H1 (cell line): ENCODE data around the gene FMO4. TPM values are rescaled to one million over a fixed set of nuclear protein-coding genes. Genes with fewer than 3 reads are reported as not detected.

ENCODE experiments used
- CTCF ChIA-PET: fragments of 300-600 bp; sonication (Branson Sonifier 250); formaldehyde crosslinking; loops from one replicate; lab custom pipeline; 2021; ENCODE audit not compliant: partially characterized antibody; lab: Charles Lee
- POLR2A ChIA-PET: fragments of 300-600 bp; sonication (Branson Sonifier 250); formaldehyde crosslinking; loops from one replicate; lab custom pipeline; 2021; ENCODE audit warnings: inconsistent platforms; ENCODE audit not compliant: partially characterized antibody; lab: Charles Lee
- DNase-seq, 2 experiments: peaks; one replicate each; pipeline versions ENCODE4 v3.0.0 to v3.0.0-alpha.2; 2010 to 2022; ENCODE audit warnings: low spot score in 2 of 2, low read depth in 1 of 2, mixed read lengths in 1 of 2
- FAIRE-seq: peaks from 2 replicates; lab custom pipeline; 2011; peaks lifted over from hg19 to GRCh38; lab: Jason Lieb, UNC
- H2AFZ ChIP-seq: 2 replicates; pipeline ENCODE4 v1.8.1; 2012; ENCODE audit warnings: low read length, inconsistent platforms
- H2AK5ac ChIP-seq: 2 replicates; pipeline ENCODE4 v1.6.1; 2013; ENCODE audit warnings: low read depth, low read length
- H2BK120ac ChIP-seq: replicated peaks from 2 replicates; pipeline ENCODE3; 2013; ENCODE audit warnings: low read depth, low read length, inconsistent platforms
- H2BK12ac ChIP-seq: 2 replicates; pipeline ENCODE4 v1.6.1; 2013; ENCODE audit warnings: low read depth, low read length
- H2BK15ac ChIP-seq: 2 replicates; pipeline ENCODE4 v1.6.1; 2013; ENCODE audit warnings: low read length
- H2BK20ac ChIP-seq: 2 replicates; pipeline ENCODE4 v1.6.1; 2013; ENCODE audit warnings: low read length
- H2BK5ac ChIP-seq: 2 replicates; pipeline ENCODE4 v1.6.1; 2013; ENCODE audit warnings: low read depth, low read length
- H3K14ac ChIP-seq: 2 replicates; pipeline ENCODE4 v1.6.1; 2013; ENCODE audit warnings: inconsistent platforms; ENCODE audit not compliant: insufficient read length
- H3K18ac ChIP-seq: 2 replicates; pipeline ENCODE4 v1.6.1; 2013; ENCODE audit warnings: low read length; ENCODE audit errors: extremely low read depth
- H3K23ac ChIP-seq: 2 replicates; pipeline ENCODE4 v1.6.1; 2013; ENCODE audit warnings: inconsistent platforms; ENCODE audit not compliant: insufficient read length
- H3K23me2 ChIP-seq: 2 replicates; pipeline ENCODE4 v1.6.1; 2013; ENCODE audit warnings: low read depth, low read length
- H3K27ac ChIP-seq: 2 replicates; pipeline ENCODE4 v1.6.1; 2011; ENCODE audit warnings: low read depth, low read length, inconsistent platforms
- H3K27me3 ChIP-seq, 4 experiments: replicated peaks in 1 of 4; 1 replicate in 1 of 4; 2 replicates in 3 of 4; pipeline versions ENCODE4 v1.6.1 to v1.8.1; 2011 to 2013; ENCODE audit warnings: low read length in 3 of 4, mild to moderate bottlenecking in 3 of 4, inconsistent platforms in 2 of 4, mixed read lengths in 2 of 4, moderate library complexity in 1 of 4; ENCODE audit not compliant: control insufficient read depth in 3 of 4, insufficient read depth in 3 of 4; ENCODE audit errors: extremely low read depth in 1 of 4
- H3K36me3 ChIP-seq, 4 experiments: 2 replicates each; pipeline versions ENCODE4 v1.6.1 to v1.8.1; 2011 to 2013; ENCODE audit warnings: mild to moderate bottlenecking in 4 of 4, low read length in 3 of 4, moderate library complexity in 2 of 4, control low read depth in 1 of 4, inconsistent platforms in 1 of 4; ENCODE audit not compliant: insufficient read depth in 4 of 4, control insufficient read depth in 2 of 4
- H3K4ac ChIP-seq: replicated peaks from 2 replicates; pipeline ENCODE3; 2013; ENCODE audit warnings: low read length, low read depth, mixed read lengths, inconsistent platforms; ENCODE audit not compliant: insufficient read length
- H3K4me1 ChIP-seq, 4 experiments: replicated peaks in 1 of 4; 1 replicate in 1 of 4; 2 replicates in 3 of 4; pipeline versions ENCODE4 v1.6.1 to v1.8.1; 2011 to 2013; ENCODE audit warnings: low read length in 3 of 4, inconsistent platforms in 2 of 4, mixed read lengths in 1 of 4; ENCODE audit not compliant: insufficient read depth in 4 of 4, control insufficient read depth in 3 of 4
- H3K4me2 ChIP-seq, 2 experiments: 2 replicates each; pipeline versions ENCODE4 v1.6.1 to v1.8.1; 2011 to 2013; ENCODE audit warnings: low read depth in 2 of 2, low read length in 2 of 2, control low read depth in 1 of 2, inconsistent platforms in 1 of 2, mild to moderate bottlenecking in 1 of 2; ENCODE audit not compliant: insufficient read depth in 1 of 2
- H3K4me3 ChIP-seq, 4 experiments: fragments of 200-600, 300-600 bp in 1 of 4; sonication (generic), shearing (Covaris generic), sonication (Bioruptor Twin) in 1 of 4; 2 replicates each; pipeline versions ENCODE4 v1.5.1 to v1.8.1; 2011 to 2016; ENCODE audit warnings: low read length in 4 of 4, low read depth in 3 of 4, control low read depth in 2 of 4, inconsistent platforms in 2 of 4, mild to moderate bottlenecking in 2 of 4, mixed read lengths in 1 of 4, moderate library complexity in 1 of 4; ENCODE audit not compliant: insufficient read depth in 2 of 4; ENCODE audit errors: extremely low read depth in 1 of 4
- H3K56ac ChIP-seq: replicated peaks from 2 replicates; pipeline ENCODE3; 2013; ENCODE audit warnings: low read depth, mild to moderate bottlenecking, mixed read lengths, low read length, inconsistent platforms; ENCODE audit not compliant: insufficient read length
- H3K79me1 ChIP-seq: 2 replicates; pipeline ENCODE4 v1.6.1; 2013; ENCODE audit warnings: low read depth, low read length, control low read depth
- H3K79me2 ChIP-seq, 2 experiments: 2 replicates each; pipeline versions ENCODE4 v1.6.1 to v1.8.1; 2012 to 2013; ENCODE audit warnings: low read length in 2 of 2, mild to moderate bottlenecking in 2 of 2, inconsistent platforms in 1 of 2; ENCODE audit not compliant: insufficient read depth in 2 of 2, control insufficient read depth in 1 of 2
- H3K9ac ChIP-seq, 4 experiments: replicated peaks in 1 of 4; 1 replicate in 1 of 4; 2 replicates in 3 of 4; pipeline versions ENCODE4 v1.6.1 to v1.8.1; 2011 to 2013; ENCODE audit warnings: low read depth in 3 of 4, low read length in 3 of 4, control low read depth in 2 of 4, mild to moderate bottlenecking in 2 of 4, moderate library complexity in 2 of 4, inconsistent platforms in 1 of 4; ENCODE audit errors: extremely low read depth in 1 of 4
- H3K9me3 ChIP-seq, 2 experiments: 2 replicates each; pipeline versions ENCODE4 v1.6.1 to v1.8.1; 2012 to 2013; ENCODE audit warnings: mild to moderate bottlenecking in 2 of 2, moderate library complexity in 2 of 2, control low read depth in 1 of 2, inconsistent platforms in 1 of 2, low read depth in 1 of 2, low read length in 1 of 2, mixed read lengths in 1 of 2; ENCODE audit not compliant: insufficient read depth in 2 of 2
- H4K20me1 ChIP-seq, 2 experiments: replicated peaks in 1 of 2; 2 replicates each; pipeline versions ENCODE3 to v1.8.1; 2011 to 2013; ENCODE audit warnings: inconsistent platforms in 2 of 2, low read length in 2 of 2, mild to moderate bottlenecking in 1 of 2; ENCODE audit not compliant: insufficient read depth in 2 of 2, control insufficient read depth in 1 of 2
- H4K5ac ChIP-seq: 2 replicates; pipeline ENCODE4 v1.6.1; 2013; ENCODE audit warnings: low read length, low read depth, mixed read lengths, inconsistent platforms; ENCODE audit not compliant: insufficient read length
- H4K8ac ChIP-seq: 2 replicates; pipeline ENCODE4 v1.8.0; 2013; ENCODE audit warnings: mild to moderate bottlenecking, moderate library complexity, low read length, inconsistent platforms; ENCODE audit not compliant: insufficient read depth; ENCODE audit errors: extremely low read depth
- H4K91ac ChIP-seq: replicated peaks from 2 replicates; pipeline ENCODE3; 2013; ENCODE audit warnings: low read length, mixed read lengths, inconsistent platforms; ENCODE audit not compliant: insufficient read length
- FOSL1 ChIP-seq: IDR thresholded peaks from 2 replicates; pipeline ENCODE4 v1.6.1; 2011; ENCODE audit warnings: mild to moderate bottlenecking, low read depth, low read length, moderate library complexity; ENCODE audit not compliant: insufficient read depth
- JUN ChIP-seq: IDR thresholded peaks from 2 replicates; pipeline ENCODE4 v1.6.1; 2011; ENCODE audit warnings: low read depth, mild to moderate bottlenecking, improper control_type of control experiment, low read length
- POLR2A ChIP-seq, 2 experiments: IDR thresholded peaks; 1 replicate in 1 of 2; 2 replicates in 1 of 2; pipeline ENCODE4 v1.6.1; 2011; ENCODE audit warnings: low read depth in 2 of 2, low read length in 2 of 2, mild to moderate bottlenecking in 2 of 2; ENCODE audit errors: control extremely low read depth in 1 of 2
- POLR2AphosphoS5 ChIP-seq: IDR thresholded peaks from 2 replicates; pipeline ENCODE4 v1.6.1; 2011; ENCODE audit warnings: low read depth, low read length
- SRF ChIP-seq: IDR thresholded peaks from 2 replicates; pipeline ENCODE4 v1.6.1; 2011; ENCODE audit warnings: mild to moderate bottlenecking, low read depth, low read length, moderate library complexity
- WGBS, 2 experiments: shearing (Covaris generic) in 1 of 2; methylation state at CpG; one replicate each; pipeline versions ENCODE4 v1.1.6 to v1.1.7; 2013 to 2015; ENCODE audit warnings: low lambda C conversion rate in 2 of 2, mixed read lengths in 2 of 2, inconsistent platforms in 1 of 2, low coverage in 1 of 2, missing lambda C conversion rate in 1 of 2; ENCODE audit not compliant: insufficient replicate concordance in 2 of 2, insufficient coverage in 1 of 2, insufficient read length in 1 of 2; ENCODE audit errors: extremely low coverage in 1 of 2, missing lambda C conversion rate in 1 of 2; 5-methylcytosine and 5-hydroxymethylcytosine counted together
- polyA plus RNA-seq, 7 experiments: library from polyadenylated mRNA; depleted of rRNA in 3 of 7; stranded (reverse) in 5 of 7; unstranded in 2 of 7; fragments of >200 nt in 5 of 7; fragments of 200-250 nt in 2 of 7; gene quantifications; 1 replicate in 5 of 7; 2 replicates in 1 of 7; 4 replicates in 1 of 7; pipeline versions ENCODE4 v1.2.1 to v1.2.3, GENCODE V29; 2011 to 2013; ENCODE audit warnings: missing spikeins in 2 of 7, mixed read lengths in 2 of 7
- total RNA-seq: library from RNA; stranded (reverse); fragmentation: NEBNext Ultra II Directional; extraction: Animal tissue kit (Norgen Biotek cat#: 25700); gene quantifications from 2 replicates; pipeline ENCODE4 v1.2.1, GENCODE V29; 2021
- TF ChIP-seq, protein P1 (sequence below): IDR thresholded peaks from 2 replicates; pipeline ENCODE4 v1.6.1; 2011; ENCODE audit warnings: low read length, improper control_type of control experiment

FMO4 gene
- total and polyA plus RNA-seq, 2 of the 8 experiments (the other 6 are each of a cell fraction or from before 2014, with no cell fraction given) = 1.5 to 2.3 TPM

DNA sequence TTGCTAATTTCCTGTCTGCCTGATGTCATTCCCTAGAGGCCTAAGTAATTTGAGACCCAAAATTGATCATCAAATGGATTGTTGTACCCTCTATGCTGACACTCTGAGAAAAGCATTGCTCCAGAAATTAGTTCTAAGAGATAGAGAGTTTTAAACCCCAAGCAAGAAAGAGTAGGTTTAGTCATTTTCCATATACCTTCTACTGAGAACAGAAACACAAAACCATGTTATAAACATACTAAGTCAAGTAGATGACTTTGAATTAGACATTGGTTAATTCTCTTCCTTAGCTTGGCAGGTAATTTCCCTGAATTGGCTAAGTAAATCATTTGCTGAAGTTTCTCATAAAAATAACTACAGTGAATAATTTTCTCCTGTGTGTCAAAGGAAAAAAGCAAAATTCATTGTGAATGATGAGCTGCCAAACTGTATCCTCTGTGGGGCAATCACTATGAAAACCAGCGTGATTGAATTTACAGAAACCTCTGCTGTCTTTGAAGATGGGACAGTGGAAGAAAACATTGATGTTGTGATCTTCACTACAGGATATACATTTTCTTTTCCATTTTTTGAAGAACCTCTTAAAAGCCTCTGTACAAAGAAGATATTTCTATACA is 20.1 kb downstream of the FMO4 start:
- no peak for FAIRE-seq

More for the DNA sequence above, 20.1 kb downstream of the FMO4 start:
- no peak overlapping the region for H4K91ac ChIP-seq
- no peak overlapping the region for H2BK5ac ChIP-seq
- ChIA-PET CTCF (interaction anchor here (0.5 to 1.6 kb wide), 4 partner anchors 20 to 919 kb away, joined by 3 read pairs; partner anchors contain the start of gene FMO4), POLR2A (interaction anchor here (0.8 kb wide), 1 partner anchor 27 kb away, joined by 3 read pairs; no protein-coding TSS in a partner anchor)
- H3K79me1 ChIP-seq = no peaks in the 10 kb centered on the region
- no peak overlapping the region for H3K18ac ChIP-seq
- H2BK120ac ChIP-seq = no peak overlapping the region
- H2BK15ac ChIP-seq = no peak overlapping the region
- no peak overlapping the region for H2BK20ac ChIP-seq
- H3K27me3 ChIP-seq = no peaks in the 10 kb centered on the region
- no peak overlapping the region for H3K4me3 ChIP-seq
- H4K20me1 ChIP-seq = no peaks in the 10 kb centered on the region
- no peaks in the 10 kb centered on the region for H3K23me2 ChIP-seq
- TF ChIP-seq JUN (no peak), POLR2A (IDR thresholded peaks at IDR 0.05; ENCODE audit: control extremely low read depth in 1 of 2, low read depth in 2 of 2, low read length in 2 of 2) (no peak), FOSL1 (no peak), POLR2AphosphoS5 (no peak), SRF (no peak)
- TF ChIP-seq, protein P1, sequence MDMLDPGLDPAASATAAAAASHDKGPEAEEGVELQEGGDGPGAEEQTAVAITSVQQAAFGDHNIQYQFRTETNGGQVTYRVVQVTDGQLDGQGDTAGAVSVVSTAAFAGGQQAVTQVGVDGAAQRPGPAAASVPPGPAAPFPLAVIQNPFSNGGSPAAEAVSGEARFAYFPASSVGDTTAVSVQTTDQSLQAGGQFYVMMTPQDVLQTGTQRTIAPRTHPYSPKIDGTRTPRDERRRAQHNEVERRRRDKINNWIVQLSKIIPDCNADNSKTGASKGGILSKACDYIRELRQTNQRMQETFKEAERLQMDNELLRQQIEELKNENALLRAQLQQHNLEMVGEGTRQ = no peak
- H3K9ac ChIP-seq = no peak overlapping the region
- H4K8ac ChIP-seq = no peak overlapping the region
- H3K9me3 ChIP-seq = no peaks in the 10 kb centered on the region
- H3K4me1 ChIP-seq = peaks cover 0 to 3% (median 1%) of the 10 kb centered on the region in 4 experiments; a peak in 2 of 7 replicates
- H3K14ac ChIP-seq = no peak overlapping the region
- WGBS, 2 experiments = 91% methylated on average over 1 of the region's 1 CpG; no CpG with 5 or more reads in 1 of the 2 experiments
- no peak overlapping the region for H2BK12ac ChIP-seq
- no peak overlapping the region for H2AFZ ChIP-seq
- H3K56ac ChIP-seq = no peak overlapping the region
- no peak overlapping the region for H2AK5ac ChIP-seq
- no peak overlapping the region for H3K23ac ChIP-seq
- no peaks in the 10 kb centered on the region for H3K79me2 ChIP-seq
- H3K27ac ChIP-seq = no peak overlapping the region
- no peak overlapping the region for H3K4me2 ChIP-seq
- no peak overlapping the region for H3K4ac ChIP-seq
- DNase-seq = no peak
- no peak overlapping the region for H4K5ac ChIP-seq
- H3K36me3 ChIP-seq = no peaks in the 10 kb centered on the region
